ENCODE results near the gene CAMTA1.

CAMTA1 gene

GRCh38 chr1:7576946-7577657 is 791.8 kb downstream of the CAMTA1 start:
- DNase-seq (ENCODE audit: low spot score) = no peak

GRCh38 chr1:7578206-7578605 is 793.0 kb downstream of the CAMTA1 start:
- DNase-seq (ENCODE audit: low spot score) = no peak

GRCh38 chr1:7579016-7579415 is 793.8 kb downstream of the CAMTA1 start:
- DNase-seq (ENCODE audit: low spot score) = no peak

GRCh38 chr1:7579831-7580804 is 794.9 kb downstream of the CAMTA1 start:
- DNase-seq (ENCODE audit: low spot score) = no peak

GRCh38 chr1:7580923-7581753 is 795.9 kb downstream of the CAMTA1 start:
- peak; percentile 43 for DNase-seq (ENCODE audit: low spot score)

- peak; percentile 71 for DNase-seq (ENCODE audit: low spot score)
These were observed 796.7 kb downstream of the CAMTA1 start for GRCh38 chr1:7581754-7582459.

- DNase-seq (ENCODE audit: low spot score) = no peak
These were observed 797.3 kb downstream of the CAMTA1 start for GRCh38 chr1:7582460-7582972.

- DNase-seq (ENCODE audit: low spot score) = no peak
These were observed 798.2 kb downstream of the CAMTA1 start for GRCh38 chr1:7583291-7584096.

- no peak for DNase-seq (ENCODE audit: low spot score)
These were observed 798.9 kb downstream of the CAMTA1 start for GRCh38 chr1:7584157-7584556.

GRCh38 chr1:7584643-7585042 is 799.4 kb downstream of the CAMTA1 start:
- no peak for DNase-seq (ENCODE audit: low spot score)

- DNase-seq (ENCODE audit: low spot score) = no peak
These were observed 800.1 kb downstream of the CAMTA1 start for GRCh38 chr1:7585216-7585907.

- DNase-seq (ENCODE audit: low spot score) = no peak
These were observed 801.0 kb downstream of the CAMTA1 start for GRCh38 chr1:7586031-7586941.

GRCh38 chr1:7587108-7587772 is 802.0 kb downstream of the CAMTA1 start:
- no peak for DNase-seq (ENCODE audit: low spot score)

GRCh38 chr1:7587773-7588456 is 802.7 kb downstream of the CAMTA1 start:
- DNase-seq (ENCODE audit: low spot score) = no peak

- DNase-seq (ENCODE audit: low spot score) = no peak
These were observed 803.2 kb downstream of the CAMTA1 start for GRCh38 chr1:7588457-7588827.

GRCh38 chr1:7589080-7589735 is 804.0 kb downstream of the CAMTA1 start:
- DNase-seq (ENCODE audit: low spot score) = no peak

GRCh38 chr1:7589774-7590425 is 804.6 kb downstream of the CAMTA1 start:
- no peak for DNase-seq (ENCODE audit: low spot score)

Data from Ammon's horn (tissue), 1 donor.